Uterus (tissue), 4 donors: ENCODE data around the gene SLIT3. TPM values are rescaled to one million over a fixed set of nuclear protein-coding genes. Genes with fewer than 3 reads are reported as not detected.

Experiments used
- DNase-seq, 2 donors: peaks; one replicate each; pipeline ENCODE4 v3.0.0-alpha.2; 2019 to 2020
- H3K27ac ChIP-seq, 2 donors: fragments of 200-600 bp; sonication (generic); 1 replicate in 1 of 2; 2 replicates in 1 of 2; pipeline ENCODE4 v1.5.1; 2016 to 2018
- H3K27me3 ChIP-seq, 2 donors: fragments of 200-600 bp; sonication (generic); one replicate each; pipeline ENCODE4 v1.5.1; 2018 to 2019; ENCODE audit warnings: control low read depth in 1 of 2
- H3K36me3 ChIP-seq, 2 donors: fragments of 200-600 bp; sonication (generic); one replicate each; pipeline ENCODE4 v1.5.1; 2019; ENCODE audit warnings: control low read depth in 1 of 2
- H3K4me1 ChIP-seq, 2 donors: fragments of 200-600 bp; sonication (generic); one replicate each; pipeline ENCODE4 v1.5.1; 2018 to 2019; ENCODE audit warnings: control low read depth in 1 of 2
- H3K4me3 ChIP-seq, 2 donors: fragments of 200-600 bp; sonication (generic); 1 replicate in 1 of 2; 2 replicates in 1 of 2; pipeline ENCODE4 v1.5.1; 2018 to 2019; ENCODE audit warnings: mild to moderate bottlenecking in 1 of 2
- H3K9me3 ChIP-seq, 2 donors: fragments of 200-600 bp; sonication (generic); one replicate each; pipeline ENCODE4 v1.5.1; 2019; ENCODE audit warnings: control low read depth in 1 of 2
- CTCF ChIP-seq, 4 experiments: fragments of 200-600 bp in 2 of 4; fragments of 450-650 bp in 2 of 4; sonication (generic) in 2 of 4; IDR thresholded peaks; one replicate each; pipeline ENCODE4 v1.5.1; 2016 to 2019; ENCODE audit warnings: antibody characterized with exemption in 4 of 4, mild to moderate bottlenecking in 2 of 4, moderate library complexity in 1 of 4
- POLR2A ChIP-seq, 2 donors: fragments of 450-650 bp; IDR thresholded peaks; one replicate each; pipeline ENCODE4 v1.6.1; 2016; ENCODE audit warnings: antibody characterized with exemption in 2 of 2, mild to moderate bottlenecking in 1 of 2, moderate library complexity in 1 of 2
- intact Hi-C: fragments of 100-400 bp; cut with DNase I; formaldehyde crosslinking; loops from one replicate; pipeline ENCODE4 v1.15.1; 2023; ENCODE audit warnings: low total_unique reads
- total RNA-seq, 4 donors: library from RNA; depleted of rRNA in 3 of 4; stranded (reverse); fragments of >200 nt in 3 of 4; gene quantifications; one replicate each; pipeline versions ENCODE4 v1.1.0 to v1.2.4, GENCODE V29; 2014 to 2023
- donor health status: DM: yes; HTN: yes; CAD: no.

SLIT3 gene
- total RNA-seq, 4 donors from 2014 or later = 9.4 to 62.2 (median 28.1) TPM

- Histone ChIP-seq H3K4me3 (no peak overlapping the region), H3K27me3 (no peaks in the 10 kb centered on the region), H3K4me1 (no peaks in the 10 kb centered on the region), H3K27ac (no peak overlapping the region), H3K9me3 (no peaks in the 10 kb centered on the region), H3K36me3 (no peaks in the 10 kb centered on the region)
- no peak for TF ChIP-seq POLR2A (IDR thresholded peaks at IDR 0.05)
- no peak for TF ChIP-seq CTCF (IDR thresholded peaks at IDR 0.05)
- DNase-seq = no peak
- intact Hi-C loops = no loop called here
These were observed 520.1 kb downstream of the SLIT3 start for GRCh38 chr5:168780888-168781287.

- H3K4me3 ChIP-seq = no peak overlapping the region
- no peak overlapping the region for H3K27ac ChIP-seq
- intact Hi-C loops = no loop called here
- no peaks in the 10 kb centered on the region for H3K9me3 ChIP-seq
- H3K4me1 ChIP-seq = no peaks in the 10 kb centered on the region
- H3K36me3 ChIP-seq = no peaks in the 10 kb centered on the region
- TF ChIP-seq POLR2A (IDR thresholded peaks at IDR 0.05) (no peak), CTCF (IDR thresholded peaks at IDR 0.05) (no peak)
- no peaks in the 10 kb centered on the region for H3K27me3 ChIP-seq
- no peak for DNase-seq
These were observed 521.6 kb downstream of the SLIT3 start for GRCh38 chr5:168779333-168779732.

- TF ChIP-seq POLR2A (IDR thresholded peaks at IDR 0.05) = no peak
- no peak for TF ChIP-seq CTCF (IDR thresholded peaks at IDR 0.05)
- Histone ChIP-seq H3K9me3 (no peaks in the 10 kb centered on the region), H3K4me1 (no peaks in the 10 kb centered on the region), H3K27me3 (no peaks in the 10 kb centered on the region), H3K4me3 (no peak overlapping the region), H3K27ac (no peak overlapping the region), H3K36me3 (no peaks in the 10 kb centered on the region)
- no peak for DNase-seq
- intact Hi-C loops = no loop called here
These were observed 522.4 kb downstream of the SLIT3 start for GRCh38 chr5:168778536-168778935.

GRCh38 chr5:168777651-168778050, 523.3 kb downstream of the SLIT3 start:
- H3K27me3 ChIP-seq = no peaks in the 10 kb centered on the region
- no peaks in the 10 kb centered on the region for H3K9me3 ChIP-seq
- intact Hi-C loops = no loop called here
- H3K27ac ChIP-seq = no peak overlapping the region
- no peaks in the 10 kb centered on the region for H3K4me1 ChIP-seq
- DNase-seq = no peak
- no peak overlapping the region for H3K4me3 ChIP-seq
- TF ChIP-seq CTCF (IDR thresholded peaks at IDR 0.05) (no peak), POLR2A (IDR thresholded peaks at IDR 0.05) (no peak)
- H3K36me3 ChIP-seq = no peaks in the 10 kb centered on the region

GRCh38 chr5:168776070-168776469, 524.9 kb downstream of the SLIT3 start:
- Histone ChIP-seq H3K4me3 (no peak overlapping the region), H3K9me3 (no peaks in the 10 kb centered on the region), H3K27ac (no peak overlapping the region), H3K4me1 (no peaks in the 10 kb centered on the region), H3K27me3 (no peaks in the 10 kb centered on the region), H3K36me3 (no peaks in the 10 kb centered on the region)
- DNase-seq = no peak
- intact Hi-C loops = no loop called here
- no peak for TF ChIP-seq POLR2A (IDR thresholded peaks at IDR 0.05)
- no peak for TF ChIP-seq CTCF (IDR thresholded peaks at IDR 0.05)
